Measurements from ENCODE around the gene TCL1A. TPM values are rescaled to one million over a fixed set of nuclear protein-coding genes. Genes with fewer than 3 reads are reported as not detected.

Gene TCL1A
- polyA plus RNA-seq, 1 donor (not counting 4 experiments of a cell fraction or from before 2014, with no cell fraction given) = not detected

- no peaks in the 10 kb centered on the region for H3K27me3 ChIP-seq (ENCODE audit: control insufficient read depth, extremely low read depth, insufficient read depth, low read length)
- H3K9me3 ChIP-seq (ENCODE audit: control insufficient read depth, low read depth, low read length) = no peaks in the 10 kb centered on the region
- H3K36me3 ChIP-seq (ENCODE audit: control insufficient read depth in 2 of 2, extremely low read depth in 1 of 2, insufficient read depth in 2 of 2, low read length in 2 of 2) = no peaks in the 10 kb centered on the region
- no peaks in the 10 kb centered on the region for H3K79me2 ChIP-seq (ENCODE audit: control insufficient read depth, insufficient read depth, low read length)
- no peak overlapping the region for H3K4me2 ChIP-seq (ENCODE audit: control insufficient read depth, extremely low read depth, insufficient read depth, low read depth, low read length)
- no peak overlapping the region for H3K9ac ChIP-seq (ENCODE audit: control insufficient read depth, extremely low read depth, insufficient read depth, low read length)
- FAIRE-seq (no peak), DNase-seq (ENCODE audit: low read depth, low spot score) (no peak)
- no peaks in the 10 kb centered on the region for H3K4me1 ChIP-seq (ENCODE audit: control insufficient read depth, extremely low read depth, insufficient read depth, low read length)
- H4K20me1 ChIP-seq (ENCODE audit: control insufficient read depth, extremely low read depth, insufficient read depth, low read length) = no peaks in the 10 kb centered on the region
- no peak overlapping the region for H2AFZ ChIP-seq (ENCODE audit: control insufficient read depth, low read length)
- no peak overlapping the region for H3K27ac ChIP-seq (ENCODE audit: control insufficient read depth, insufficient read depth, low read length)
- no peaks in the 10 kb centered on the region for H3K9me1 ChIP-seq (ENCODE audit: control insufficient read depth, extremely low read depth, insufficient read depth, low read length)
- dilution Hi-C loops (cut with MboI; ENCODE audit: extremely low pct_ligation_motif_present, low sequenced_read_pairs) = no loop called here
- H3K4me3 ChIP-seq (ENCODE audit: control insufficient read depth in 2 of 3, extremely low read depth in 1 of 3, insufficient read depth in 2 of 3, low read depth in 1 of 3, low read length in 3 of 3) = no peak overlapping the region
- TF ChIP-seq EZH2 (IDR thresholded peaks at IDR 0.05; ENCODE audit: low read length) (no peak), CTCF (optimal IDR thresholded peaks at IDR 0.05 in 1 of 3, IDR thresholded peaks at IDR 0.05 in 1 of 3, conservative IDR thresholded peaks at IDR 0.05 in 1 of 3; ENCODE audit: extremely low read depth in 1 of 3, insufficient read depth in 2 of 3, low read length in 3 of 3) (no peak)
Observed at GRCh38 chr14:95739356-95739755, 25.4 kb upstream of the TCL1A start.

- H3K9me3 ChIP-seq (ENCODE audit: control insufficient read depth, low read depth, low read length) = no peaks in the 10 kb centered on the region
- dilution Hi-C loops (cut with MboI; ENCODE audit: extremely low pct_ligation_motif_present, low sequenced_read_pairs) = no loop called here
- H2AFZ ChIP-seq (ENCODE audit: control insufficient read depth, low read length) = no peak overlapping the region
- no peak overlapping the region for H3K4me3 ChIP-seq (ENCODE audit: control insufficient read depth in 2 of 3, extremely low read depth in 1 of 3, insufficient read depth in 2 of 3, low read depth in 1 of 3, low read length in 3 of 3)
- no peaks in the 10 kb centered on the region for H3K79me2 ChIP-seq (ENCODE audit: control insufficient read depth, insufficient read depth, low read length)
- H3K27ac ChIP-seq (ENCODE audit: control insufficient read depth, insufficient read depth, low read length) = no peak overlapping the region
- H4K20me1 ChIP-seq (ENCODE audit: control insufficient read depth, extremely low read depth, insufficient read depth, low read length) = no peaks in the 10 kb centered on the region
- H3K27me3 ChIP-seq (ENCODE audit: control insufficient read depth, extremely low read depth, insufficient read depth, low read length) = no peaks in the 10 kb centered on the region
- no peaks in the 10 kb centered on the region for H3K36me3 ChIP-seq (ENCODE audit: control insufficient read depth in 2 of 2, extremely low read depth in 1 of 2, insufficient read depth in 2 of 2, low read length in 2 of 2)
- H3K4me2 ChIP-seq (ENCODE audit: control insufficient read depth, extremely low read depth, insufficient read depth, low read depth, low read length) = no peak overlapping the region
- H3K9me1 ChIP-seq (ENCODE audit: control insufficient read depth, extremely low read depth, insufficient read depth, low read length) = no peaks in the 10 kb centered on the region
- H3K9ac ChIP-seq (ENCODE audit: control insufficient read depth, extremely low read depth, insufficient read depth, low read length) = no peak overlapping the region
- no peak for FAIRE-seq
- no peaks in the 10 kb centered on the region for H3K4me1 ChIP-seq (ENCODE audit: control insufficient read depth, extremely low read depth, insufficient read depth, low read length)
- no peak for DNase-seq (ENCODE audit: low read depth, low spot score)
- TF ChIP-seq CTCF (optimal IDR thresholded peaks at IDR 0.05 in 1 of 3, IDR thresholded peaks at IDR 0.05 in 1 of 3, conservative IDR thresholded peaks at IDR 0.05 in 1 of 3; ENCODE audit: extremely low read depth in 1 of 3, insufficient read depth in 2 of 3, low read length in 3 of 3) = no peak
- TF ChIP-seq EZH2 (IDR thresholded peaks at IDR 0.05; ENCODE audit: low read length) = no peak
Observed at GRCh38 chr14:95733212-95733611, 19.3 kb upstream of the TCL1A start.

All from keratinocyte (primary cell).